HCT116 (cell line): ENCODE results near the gene SIGLEC11. TPM values are rescaled to one million over a fixed set of nuclear protein-coding genes. Genes with fewer than 3 reads are reported as not detected.

ENCODE experiments used
- ATAC-seq: fragments of 200-7000 bp; cut with Tn5 transposase; 2 replicates; pipeline ENCODE4 v1.9.1; 2020; ENCODE audit warnings: mild to moderate bottlenecking, moderate library complexity
- BruUV-seq: library from RNA; stranded (reverse); fragments of 400-500 nt; replicated peaks from 2 replicates; lab custom pipeline; 2021; lab: Mats Ljungman, UMichigan
- CTCF ChIA-PET: fragments of 300-600 bp; sonication (Branson Sonifier 250); formaldehyde crosslinking; loops from one replicate; lab custom pipeline; 2021; ENCODE audit warnings: antibody characterized with exemption; lab: Charles Lee
- POLR2A ChIA-PET: fragments of 300-600, 350-600 bp; sonication (Branson Sonifier 250); formaldehyde crosslinking; loops from one replicate; lab custom pipeline; 2021; ENCODE audit warnings: antibody characterized with exemption; lab: Charles Lee
- RAD21 ChIA-PET, 2 experiments: fragments of 300-600 bp; sonication (Branson Sonifier 250); formaldehyde crosslinking; loops; one replicate each; lab custom pipeline; 2023; ENCODE audit warnings: low total read pairs in 2 of 2; ENCODE audit not compliant: uncharacterized antibody in 2 of 2, unreplicated experiment in 2 of 2, low non-redundant PET in 1 of 2; lab: Charles Lee
- DNase-seq: peaks from one replicate; pipeline ENCODE4 v3.0.0-alpha.2; 2010; ENCODE audit warnings: low read depth, low spot score
- H2AFZ ChIP-seq: fragments of 200-600 bp; shearing (Covaris generic), sonication (generic); 2 replicates; pipeline ENCODE4 v1.6.1; 2017; ENCODE audit warnings: low read depth, mixed run types, mixed read lengths, antibody characterized with exemption, low read length; ENCODE audit not compliant: poor library complexity, severe bottlenecking
- H3K27ac ChIP-seq: 2 replicates; pipeline ENCODE4 v1.5.1; 2012; ENCODE audit warnings: low read depth, low read length
- H3K27me3 ChIP-seq: fragments of 200-600 bp; sonication (generic); 2 replicates; pipeline ENCODE4 v1.6.1; 2016; ENCODE audit warnings: mixed run types, low read length, mixed read lengths; ENCODE audit not compliant: insufficient read depth
- H3K36me3 ChIP-seq, 2 experiments: fragments of 200-500 bp in 1 of 2; fragments of 200-600 bp in 1 of 2; sonication (Bioruptor generic) in 1 of 2; sonication (generic) in 1 of 2; 2 replicates each; pipeline versions ENCODE4 v1.5.1 to v1.6.1; 2014 to 2016; ENCODE audit warnings: low read length in 2 of 2, inconsistent platforms in 1 of 2, mixed read lengths in 1 of 2, mixed run types in 1 of 2; ENCODE audit not compliant: insufficient read depth in 2 of 2, control insufficient read depth in 1 of 2
- H3K4me1 ChIP-seq, 2 experiments: fragments of 200-600 bp in 1 of 2; sonication (generic) in 1 of 2; 2 replicates each; pipeline versions ENCODE4 v1.5.1 to v1.6.1; 2012 to 2017; ENCODE audit warnings: low read length in 2 of 2, inconsistent platforms in 1 of 2, mild to moderate bottlenecking in 1 of 2, mixed read lengths in 1 of 2, mixed run types in 1 of 2, moderate library complexity in 1 of 2; ENCODE audit not compliant: insufficient read depth in 2 of 2, control insufficient read depth in 1 of 2
- H3K4me2 ChIP-seq: fragments of 200-600 bp; sonication (generic); 2 replicates; pipeline ENCODE4 v1.6.1; 2017; ENCODE audit warnings: mixed run types, low read length, mixed read lengths
- H3K4me3 ChIP-seq, 2 experiments: fragments of 200-600 bp in 1 of 2; sonication (generic) in 1 of 2; replicated peaks in 1 of 2; 2 replicates each; pipeline ENCODE4 v1.5.1; 2011 to 2016; ENCODE audit warnings: low read length in 2 of 2, control low read depth in 1 of 2, low read depth in 1 of 2, mild to moderate bottlenecking in 1 of 2, mixed read lengths in 1 of 2, mixed run types in 1 of 2
- H3K79me2 ChIP-seq: fragments of 200-600 bp; sonication (generic); 2 replicates; pipeline ENCODE4 v1.6.1; 2017; ENCODE audit warnings: mild to moderate bottlenecking, mixed run types, low read length, moderate library complexity, mixed read lengths; ENCODE audit not compliant: insufficient read depth
- H3K9ac ChIP-seq: fragments of 200-600 bp; sonication (generic); 2 replicates; pipeline ENCODE4 v1.6.1; 2016; ENCODE audit warnings: low read length, mixed read lengths
- H3K9me2 ChIP-seq: fragments of 200-600 bp; sonication (generic), shearing (Covaris generic); 2 replicates; pipeline ENCODE4 v1.6.1; 2017; ENCODE audit warnings: mixed run types, mild to moderate bottlenecking, moderate library complexity; ENCODE audit not compliant: insufficient read depth
- H3K9me3 ChIP-seq, 2 experiments: fragments of 200-500 bp in 1 of 2; fragments of 200-600 bp in 1 of 2; sonication (Bioruptor generic) in 1 of 2; sonication (generic) in 1 of 2; 2 replicates each; pipeline ENCODE4 v1.6.1; 2014 to 2017; ENCODE audit warnings: low read length in 2 of 2, mixed read lengths in 2 of 2, inconsistent platforms in 1 of 2, low read depth in 1 of 2, mild to moderate bottlenecking in 1 of 2, mixed run types in 1 of 2, moderate library complexity in 1 of 2; ENCODE audit not compliant: control insufficient read depth in 1 of 2, insufficient read depth in 1 of 2
- H4K20me1 ChIP-seq: fragments of 200-600 bp; sonication (generic), shearing (Covaris generic); 2 replicates; pipeline ENCODE4 v1.6.1; 2017; ENCODE audit warnings: mixed run types, mild to moderate bottlenecking, moderate library complexity; ENCODE audit not compliant: insufficient read depth
- ATF3 ChIP-seq: IDR thresholded peaks from 2 replicates; pipeline ENCODE4 v1.6.1; 2012
- ELF1 ChIP-seq: IDR thresholded peaks from 2 replicates; pipeline ENCODE4 v1.6.1; 2012; ENCODE audit warnings: low read depth, borderline replicate concordance
- EZH2phosphoT487 ChIP-seq: fragments of 200-600 bp; IDR thresholded peaks from 2 replicates; pipeline ENCODE4 v1.6.1; 2018; ENCODE audit warnings: antibody characterized with exemption, borderline replicate concordance
- FOSL1 ChIP-seq: IDR thresholded peaks from 2 replicates; pipeline ENCODE4 v1.6.1; 2012; ENCODE audit warnings: low read depth
- JUND ChIP-seq: IDR thresholded peaks from 2 replicates; pipeline ENCODE4 v1.6.1; 2012
- MAX ChIP-seq: IDR thresholded peaks from 2 replicates; pipeline ENCODE4 v1.6.1; 2012
- POLR2AphosphoS5 ChIP-seq: IDR thresholded peaks from 2 replicates; pipeline ENCODE4 v1.6.1; 2011; ENCODE audit warnings: mild to moderate bottlenecking, low read depth, low read length, moderate library complexity
- RAD21 ChIP-seq: IDR thresholded peaks from 2 replicates; pipeline ENCODE4 v1.6.1; 2012; ENCODE audit warnings: low read depth, mild to moderate bottlenecking
- REST ChIP-seq: IDR thresholded peaks from 2 replicates; pipeline ENCODE4 v1.6.1; 2012; ENCODE audit warnings: low read depth
- SIN3A ChIP-seq: IDR thresholded peaks from 2 replicates; pipeline ENCODE4 v1.6.1; 2012; ENCODE audit warnings: low read depth
- YY1 ChIP-seq: IDR thresholded peaks from 2 replicates; pipeline ENCODE4 v1.6.1; 2011; ENCODE audit warnings: low read length, low read depth, moderate library complexity, mild to moderate bottlenecking; ENCODE audit not compliant: insufficient replicate concordance; ENCODE audit errors: extremely low read depth
- ZBTB33 ChIP-seq: IDR thresholded peaks from 2 replicates; pipeline ENCODE4 v1.6.1; 2011; ENCODE audit warnings: mild to moderate bottlenecking, low read length, moderate library complexity; ENCODE audit not compliant: insufficient replicate concordance; ENCODE audit errors: extremely low read depth
- ZFX ChIP-seq: fragments of 450-650 bp; IDR thresholded peaks from 2 replicates; pipeline ENCODE4 v1.6.1; 2017
- ZNF274 ChIP-seq: fragments of 200-500 bp; sonication (Bioruptor generic); IDR thresholded peaks from 2 replicates; pipeline ENCODE4 v1.6.1; 2014; ENCODE audit warnings: mild to moderate bottlenecking, low read depth, low read length, inconsistent platforms
- intact Hi-C: fragments of 100-400 bp; cut with micrococcal nuclease; formaldehyde crosslinking; loops from 2 replicates; pipeline ENCODE4 v1.10.0; 2022
- total RNA-seq: library from RNA; stranded (reverse); gene quantifications from one replicate; pipeline ENCODE4 v1.2.1, GENCODE V29; 2021; ENCODE audit not compliant: unreplicated experiment

The SIGLEC11 gene
- total RNA-seq, 1 experiment from 2014 or later = not detected

GRCh38 chr19:50003254-50003788 lies 42.3 kb upstream of the SIGLEC11 start:
- no peak for ATAC-seq
- Histone ChIP-seq H3K4me2 (peak overlapping the region; percentile 81), H3K9ac (peak overlapping the region; percentile 59), H3K27ac (peak overlapping the region; percentile 100), H4K20me1 (0 out of 2 replicates have a peak, but pooled peaks cover 4% of the 10 kb centered on the region), H2AFZ (no peak overlapping the region), H3K36me3 (peaks cover 15 to 29% of the 10 kb centered on the region in 2 experiments), H3K4me1 (peaks cover 26 to 33% of the 10 kb centered on the region in 2 experiments), H3K4me3 (0 out of 4 replicates have a peak overlapping the region, but pooled peaks of 1 of the 2 experiments have one; percentile 50), H3K9me2 (no peaks in the 10 kb centered on the region), H3K27me3 (no peaks in the 10 kb centered on the region), H3K9me3 (no peaks in the 10 kb centered on the region), H3K79me2 (peaks cover 6% of the 10 kb centered on the region; the same call in 1 of the 2 replicates)
- ChIA-PET CTCF (interaction anchor here (1.1 kb wide), 1 partner anchor 10 kb away, joined by 3 read pairs; no protein-coding TSS in a partner anchor), POLR2A (interaction anchor here (0.7 kb wide), 1 partner anchor 74 kb away, joined by 5 read pairs; the partner anchor contains the start of genes ATF5 and NUP62), RAD21 (no interaction called here)
- TF ChIP-seq ATF3 (no peak), REST (no peak), ZBTB33 (no peak), EZH2phosphoT487 (no peak), JUND (no peak), FOSL1 (no peak), YY1 (no peak), ZFX (no peak), ZNF274 (no peak), ELF1 (no peak), POLR2AphosphoS5 (no peak), SIN3A (no peak), MAX (no peak), RAD21 (no peak)
- BruUV-seq = no TSS peak
- no peak for DNase-seq
- intact Hi-C loops = no loop called here
